Gastroesophageal sphincter (tissue), 4 donors: ENCODE data around the gene FAT1. TPM values are rescaled to one million over a fixed set of nuclear protein-coding genes. Genes with fewer than 3 reads are reported as not detected.

ENCODE experiments used
- ATAC-seq: fragments of 150-250 bp; one replicate; pipeline ENCODE4 v1.9.1; 2016; ENCODE audit warnings: mild to moderate bottlenecking, moderate library complexity
- H3K27ac ChIP-seq, 4 donors: fragments of 200-600 bp; sonication (generic) in 3 of 4; 1 replicate in 3 of 4; 2 replicates in 1 of 4; pipeline ENCODE4 v1.5.1; 2016 to 2019
- H3K27me3 ChIP-seq: fragments of 200-600 bp; sonication (generic); one replicate; pipeline ENCODE4 v1.5.1; 2019
- H3K36me3 ChIP-seq, 2 donors: fragments of 200-600 bp; sonication (generic); one replicate each; pipeline ENCODE4 v1.5.1; 2019; ENCODE audit warnings: control low read depth in 1 of 2
- H3K4me1 ChIP-seq, 3 donors: fragments of 200-600 bp; sonication (generic); 1 replicate in 2 of 3; 2 replicates in 1 of 3; pipeline ENCODE4 v1.5.1; 2016 to 2019; ENCODE audit warnings: control low read depth in 2 of 3
- H3K4me3 ChIP-seq, 2 donors: fragments of 200-600 bp; sonication (generic); one replicate each; pipeline ENCODE4 v1.5.1; 2019; ENCODE audit warnings: mild to moderate bottlenecking in 1 of 2, moderate library complexity in 1 of 2
- H3K9me3 ChIP-seq, 3 donors: fragments of 200-600 bp; sonication (generic); one replicate each; pipeline ENCODE4 v1.5.1; 2017 to 2019; ENCODE audit warnings: control low read depth in 2 of 3
- EP300 ChIP-seq: sonication (generic); formaldehyde crosslinking; IDR thresholded peaks from one replicate; pipeline ENCODE4 v1.6.1; 2017; ENCODE audit warnings: antibody characterized with exemption, mild to moderate bottlenecking
- POLR2A ChIP-seq, 2 donors: fragments of 450-650 bp; IDR thresholded peaks; one replicate each; pipeline ENCODE4 v1.6.1; 2017; ENCODE audit warnings: antibody characterized with exemption in 2 of 2, mild to moderate bottlenecking in 2 of 2, moderate library complexity in 1 of 2
- POLR2AphosphoS5 ChIP-seq: sonication (generic); formaldehyde crosslinking; IDR thresholded peaks from one replicate; pipeline ENCODE4 v1.6.1; 2017; ENCODE audit warnings: antibody characterized with exemption
- WGBS, 2 donors: methylation state at CpG; one replicate each; pipeline ENCODE4 v1.1.5; 2018; ENCODE audit warnings: low coverage in 1 of 2; 5-methylcytosine and 5-hydroxymethylcytosine counted together
- total RNA-seq, 4 donors: library from RNA; depleted of rRNA; stranded (reverse); fragments of >200 nt; gene quantifications; one replicate each; pipeline ENCODE4 v1.1.0, GENCODE V29; 2016
- TF ChIP-seq, protein P1 (sequence below), 4 experiments: fragments of 200-600 bp in 2 of 4; fragments of 450-650 bp in 2 of 4; sonication (generic) in 1 of 4; IDR thresholded peaks; one replicate each; pipeline ENCODE4 v1.5.1; 2017 to 2019; ENCODE audit warnings: antibody characterized with exemption in 4 of 4, mild to moderate bottlenecking in 2 of 4, moderate library complexity in 2 of 4

FAT1 gene
- total RNA-seq, 4 donors from 2014 or later, result 84.4 to 279 (median 154) TPM

DNA sequence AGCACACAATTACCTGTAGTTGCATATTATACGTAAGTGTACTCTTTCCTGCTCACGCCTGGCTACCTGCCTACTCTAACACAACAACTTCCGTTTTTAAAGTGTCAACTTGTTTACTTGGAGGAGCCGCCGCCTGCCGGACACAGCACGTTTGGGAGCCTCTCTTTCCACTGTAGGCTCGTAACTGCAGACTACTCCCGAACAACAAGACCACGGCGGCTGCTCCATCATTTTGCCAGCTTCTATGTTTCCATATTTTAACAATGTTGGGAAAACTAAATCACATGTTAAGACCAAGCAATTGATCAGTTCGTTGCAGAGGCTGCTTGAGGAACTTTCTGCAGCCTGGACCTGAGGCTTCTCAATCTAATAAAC, 169.1 kb downstream of the FAT1 start:
- no peak for TF ChIP-seq POLR2AphosphoS5
- TF ChIP-seq EP300, result no peak
- TF ChIP-seq, protein P1, sequence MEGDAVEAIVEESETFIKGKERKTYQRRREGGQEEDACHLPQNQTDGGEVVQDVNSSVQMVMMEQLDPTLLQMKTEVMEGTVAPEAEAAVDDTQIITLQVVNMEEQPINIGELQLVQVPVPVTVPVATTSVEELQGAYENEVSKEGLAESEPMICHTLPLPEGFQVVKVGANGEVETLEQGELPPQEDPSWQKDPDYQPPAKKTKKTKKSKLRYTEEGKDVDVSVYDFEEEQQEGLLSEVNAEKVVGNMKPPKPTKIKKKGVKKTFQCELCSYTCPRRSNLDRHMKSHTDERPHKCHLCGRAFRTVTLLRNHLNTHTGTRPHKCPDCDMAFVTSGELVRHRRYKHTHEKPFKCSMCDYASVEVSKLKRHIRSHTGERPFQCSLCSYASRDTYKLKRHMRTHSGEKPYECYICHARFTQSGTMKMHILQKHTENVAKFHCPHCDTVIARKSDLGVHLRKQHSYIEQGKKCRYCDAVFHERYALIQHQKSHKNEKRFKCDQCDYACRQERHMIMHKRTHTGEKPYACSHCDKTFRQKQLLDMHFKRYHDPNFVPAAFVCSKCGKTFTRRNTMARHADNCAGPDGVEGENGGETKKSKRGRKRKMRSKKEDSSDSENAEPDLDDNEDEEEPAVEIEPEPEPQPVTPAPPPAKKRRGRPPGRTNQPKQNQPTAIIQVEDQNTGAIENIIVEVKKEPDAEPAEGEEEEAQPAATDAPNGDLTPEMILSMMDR (IDR thresholded peaks at IDR 0.05), result no peak
- no peak for TF ChIP-seq POLR2A (IDR thresholded peaks at IDR 0.05)
- no peaks in the 10 kb centered on the region for H3K9me3 ChIP-seq
- ATAC-seq, result no peak
- peaks cover 50% of the 10 kb centered on the region for H3K27me3 ChIP-seq
- H3K4me1 ChIP-seq, result peaks cover 0 to 14% (median 0%) of the 10 kb centered on the region in 3 donors
- H3K27ac ChIP-seq, result no peak overlapping the region
- H3K4me3 ChIP-seq, result peak overlapping the region in 1 of 2 donors; percentile 36
- WGBS, 2 donors, result 2 to 10% methylated on average over 9 to 11 of the region's 12 CpGs
- no peaks in the 10 kb centered on the region for H3K36me3 ChIP-seq

DNA sequence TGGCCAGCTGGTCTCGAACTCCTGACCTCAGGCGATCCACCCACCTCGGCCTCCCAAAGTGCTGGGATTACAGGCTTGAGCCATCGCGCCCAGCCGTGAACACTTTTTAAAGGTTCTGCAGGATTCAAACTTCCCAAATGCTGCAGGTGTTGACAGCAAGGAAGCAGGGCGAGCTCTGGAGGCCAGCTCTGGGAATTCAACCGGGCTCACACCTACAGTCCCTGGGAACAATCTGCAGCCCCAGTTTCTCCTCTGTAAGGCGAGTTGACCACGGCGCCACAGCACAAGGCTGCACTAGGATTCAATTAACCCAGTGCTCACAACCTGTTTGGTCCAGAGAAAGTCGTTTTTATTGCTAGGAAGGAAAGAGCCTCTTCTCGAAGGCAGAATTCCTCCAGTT, 169.9 kb downstream of the FAT1 start:
- 33% methylated on average over 3 of the region's 13 CpGs; no CpG with 5 or more reads in 1 of the 2 donors for WGBS, 2 donors
- no peak for ATAC-seq

DNA sequence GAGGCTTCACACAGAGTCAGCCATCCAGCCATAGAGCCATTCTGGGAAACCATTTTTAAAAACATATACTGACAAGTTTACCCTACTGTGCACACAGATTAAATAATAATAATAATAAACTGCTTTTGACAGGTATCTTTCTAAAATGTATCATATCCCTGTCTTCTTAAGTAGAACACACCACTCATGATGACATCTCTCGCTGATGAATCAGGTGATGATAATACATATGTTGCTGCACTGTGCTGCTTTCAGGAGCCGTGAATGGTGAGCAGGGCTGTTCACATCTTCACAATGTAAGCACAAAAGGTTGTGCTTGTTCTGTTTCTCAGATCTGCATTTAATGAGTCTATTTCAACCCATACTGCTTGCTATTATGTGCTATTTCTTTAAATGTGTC, 171.8 kb downstream of the FAT1 start:
- Histone ChIP-seq H3K4me1 (peaks cover 0 to 14% (median 0%) of the 10 kb centered on the region in 3 donors), H3K27ac (no peak overlapping the region), H3K27me3 (peaks cover 58% of the 10 kb centered on the region), H3K9me3 (no peaks in the 10 kb centered on the region), H3K4me3 (no peak overlapping the region), H3K36me3 (no peaks in the 10 kb centered on the region)
- 78 to 79% methylated on average over 2 of the region's 2 CpGs for WGBS, 2 donors
- ATAC-seq, result no peak
- no peak for TF ChIP-seq POLR2AphosphoS5

More for the DNA sequence above, 169.9 kb downstream of the FAT1 start:
- peaks cover 50% of the 10 kb centered on the region for H3K27me3 ChIP-seq
- no peak overlapping the region for H3K27ac ChIP-seq
- H3K4me3 ChIP-seq, result no peak overlapping the region
- peaks cover 0 to 14% (median 0%) of the 10 kb centered on the region in 3 donors for H3K4me1 ChIP-seq
- no peaks in the 10 kb centered on the region for H3K36me3 ChIP-seq
- no peaks in the 10 kb centered on the region for H3K9me3 ChIP-seq
- TF ChIP-seq POLR2AphosphoS5, result no peak
- TF ChIP-seq, protein P1 (IDR thresholded peaks at IDR 0.05), result no peak
- no peak for TF ChIP-seq EP300
- TF ChIP-seq POLR2A (IDR thresholded peaks at IDR 0.05), result no peak

DNA sequence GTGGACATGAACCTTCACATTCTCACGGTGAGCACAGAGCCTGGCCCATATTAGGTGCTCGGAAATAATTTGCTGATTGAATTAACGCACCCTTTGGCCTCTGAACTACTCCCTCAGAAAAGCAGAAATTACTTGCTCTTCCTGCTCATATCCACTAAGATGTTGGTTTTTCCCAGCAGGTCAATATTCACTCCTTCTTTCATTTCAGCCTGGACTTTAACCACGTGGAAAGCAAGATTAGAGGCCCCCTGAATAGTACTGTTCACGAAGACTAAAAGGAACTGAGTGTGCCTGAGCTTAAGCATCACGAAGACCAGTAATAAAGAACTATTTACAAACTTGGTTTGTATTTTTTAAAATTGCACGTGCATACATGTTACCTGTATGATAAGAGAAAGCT, 178.2 kb downstream of the FAT1 start:
- no peak overlapping the region for H3K4me3 ChIP-seq
- no peaks in the 10 kb centered on the region for H3K36me3 ChIP-seq
- H3K4me1 ChIP-seq, result no peaks in the 10 kb centered on the region
- ATAC-seq, result no peak
- H3K27me3 ChIP-seq, result peaks cover 8% of the 10 kb centered on the region
- H3K9me3 ChIP-seq, result peaks cover 0 to 5% (median 0%) of the 10 kb centered on the region in 3 donors
- 65 to 86% methylated on average over 5 to 7 of the region's 7 CpGs for WGBS, 2 donors
- H3K27ac ChIP-seq, result no peak overlapping the region
- TF ChIP-seq, protein P1 (IDR thresholded peaks at IDR 0.05), result no peak
- TF ChIP-seq POLR2A (IDR thresholded peaks at IDR 0.05) (no peak), EP300 (no peak), POLR2AphosphoS5 (no peak)

DNA sequence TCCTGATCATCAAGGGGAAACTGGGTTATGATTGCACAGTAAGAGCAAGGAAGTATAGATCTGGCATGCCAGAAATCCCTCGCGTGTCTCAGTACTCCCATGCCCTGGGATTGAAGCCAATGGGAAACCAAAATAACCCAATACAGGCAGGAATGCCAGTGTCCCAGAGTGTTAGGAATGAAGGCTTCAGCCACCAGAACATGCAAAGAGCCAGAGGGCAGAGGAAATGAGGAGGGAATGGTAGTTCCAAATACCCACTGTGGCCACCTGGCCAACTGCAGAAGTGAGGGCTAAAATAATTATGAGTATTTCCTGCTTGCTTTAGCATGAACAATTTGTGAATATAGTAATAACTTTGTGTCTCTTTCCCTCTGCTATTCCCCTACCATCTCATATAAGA, 180.4 kb downstream of the FAT1 start:
- H3K27me3 ChIP-seq, result peaks cover 8% of the 10 kb centered on the region
- ATAC-seq, result no peak
- TF ChIP-seq EP300 (no peak), POLR2A (IDR thresholded peaks at IDR 0.05) (no peak), POLR2AphosphoS5 (no peak)
- TF ChIP-seq, protein P1 (IDR thresholded peaks at IDR 0.05), result no peak
- no peak overlapping the region for H3K4me3 ChIP-seq
- WGBS, 2 donors, result 94% methylated on average over 2 of the region's 2 CpGs; no CpG with 5 or more reads in 1 of the 2 donors
- H3K9me3 ChIP-seq, result peaks cover 0 to 14% (median 0%) of the 10 kb centered on the region in 3 donors
- H3K36me3 ChIP-seq, result no peaks in the 10 kb centered on the region
- H3K4me1 ChIP-seq, result no peaks in the 10 kb centered on the region
- H3K27ac ChIP-seq, result no peak overlapping the region
